Caki2 (cell line): ENCODE results near the gene CPHXL2. TPM values are rescaled to one million over a fixed set of nuclear protein-coding genes. Genes with fewer than 3 reads are reported as not detected.

ENCODE experiments used
- DNase-seq: peaks from one replicate; pipeline ENCODE4 v3.0.0-alpha.2; 2015; ENCODE audit warnings: low read depth
- in situ Hi-C: cut with HindIII; loops from 2 replicates; pipeline ENCODE4 v1.10.0; 2016; ENCODE audit warnings: low sequenced_read_pairs, low pct_unique_long_range_greater_than_20kb, mixed read lengths
- total RNA-seq: library from RNA; depleted of rRNA; stranded (reverse); fragments of >200 nt; shearing (Covaris generic); gene quantifications from 2 replicates; pipeline ENCODE4 v1.2.3, GENCODE V29; 2014; ENCODE audit warnings: low replicate concordance

CPHXL2 gene
- total RNA-seq, 1 experiment from 2014 or later = not detected

DNA sequence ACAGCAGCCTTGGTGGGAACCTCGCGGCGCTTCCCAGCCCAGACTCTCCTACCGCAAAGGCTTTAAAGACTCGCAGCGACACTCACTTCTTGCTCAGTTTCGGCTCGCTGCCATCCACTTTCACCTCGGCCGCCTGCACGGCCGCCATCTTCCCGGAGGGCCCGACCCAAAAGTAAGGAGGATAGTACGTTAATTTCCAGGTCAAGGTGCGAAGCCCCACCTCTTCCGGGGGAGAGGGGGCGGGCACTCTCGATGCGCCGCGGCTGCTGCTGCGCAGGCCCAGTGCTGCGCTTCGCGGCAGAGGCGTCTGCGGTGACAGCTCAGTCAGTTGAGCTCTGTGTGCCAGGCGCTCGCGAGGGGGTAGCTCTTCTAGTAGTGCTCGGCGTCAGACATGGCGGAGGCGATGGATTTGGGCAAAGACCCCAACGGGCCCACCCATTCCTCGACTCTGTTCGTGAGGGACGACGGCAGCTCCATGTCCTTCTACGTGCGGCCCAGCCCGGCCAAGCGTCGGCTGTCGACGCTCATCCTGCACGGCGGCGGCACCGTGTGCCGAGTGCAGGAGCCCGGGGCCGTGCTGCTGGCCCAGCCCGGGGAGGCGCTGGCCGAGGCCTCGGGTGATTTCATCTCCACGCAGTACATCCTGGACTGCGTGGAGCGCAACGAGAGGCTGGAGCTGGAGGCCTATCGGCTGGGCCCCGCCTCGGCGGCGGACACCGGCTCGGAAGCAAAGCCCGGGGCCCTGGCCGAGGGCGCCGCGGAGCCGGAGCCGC, 29.1 kb downstream of the CPHXL2 start, which contains the start of the genes KARS1 and TERF2IP:
Gene KARS1, minus strand, starts transcription at position 174 of the 773 bp plus-strand sequence. Its CDS starts 26 bp downstream, at position 148.
Gene TERF2IP, plus strand, starts transcription at position 282 of the 773 bp plus-strand sequence. Its CDS starts 110 bp downstream, at position 392.
- peak; percentile 93 for DNase-seq
- in situ Hi-C loops = no loop called here

DNA sequence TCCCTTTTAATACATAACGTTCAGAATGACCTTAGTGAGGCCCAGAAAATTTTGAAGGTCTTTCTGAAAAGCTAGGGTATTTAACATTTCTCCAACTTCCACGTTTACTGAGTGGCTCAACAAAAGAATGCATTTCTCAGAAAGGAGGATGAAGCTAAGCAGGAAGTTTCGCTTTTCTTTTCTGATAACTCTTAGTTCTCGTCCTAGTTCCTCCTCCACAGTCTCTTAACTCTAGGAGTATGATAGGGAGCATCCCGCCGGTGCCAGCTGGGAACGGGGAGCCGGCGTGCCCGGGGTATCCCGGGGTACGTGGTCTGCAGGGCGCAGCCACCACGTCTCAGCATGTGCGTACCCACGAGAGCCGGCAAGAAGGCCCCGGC, 29.7 kb downstream of the CPHXL2 start:
- in situ Hi-C loops = no loop called here
- no peak for DNase-seq

GRCh38 chr16:75644240-75645012, 32.4 kb downstream of the CPHXL2 start:
- no peak for DNase-seq
- in situ Hi-C loops = no loop called here

DNA sequence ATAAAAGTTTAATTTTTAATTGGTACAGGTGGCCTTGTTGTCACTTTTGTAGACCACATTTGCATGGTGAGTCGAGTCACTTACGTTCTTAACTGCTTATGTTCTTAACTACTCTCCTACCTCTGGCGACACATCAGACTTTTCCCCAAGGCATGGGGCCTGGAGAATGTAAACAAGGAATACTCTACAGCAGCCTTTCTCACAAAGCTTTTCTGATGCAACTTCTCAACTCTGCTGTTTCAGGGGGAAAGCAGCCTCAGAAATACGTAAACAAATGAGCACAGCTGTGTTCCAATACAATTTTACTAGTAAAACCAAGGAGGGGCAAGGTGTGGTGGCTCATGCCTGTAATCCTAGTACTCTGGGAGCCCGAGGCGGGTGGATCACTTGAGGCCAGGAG, 36.2 kb downstream of the CPHXL2 start:
- no peak for DNase-seq
- in situ Hi-C loops = no loop called here

GRCh38 chr16:75635036-75635435, 41.8 kb downstream of the CPHXL2 start:
- DNase-seq = no peak
- in situ Hi-C loops = no loop called here

DNA sequence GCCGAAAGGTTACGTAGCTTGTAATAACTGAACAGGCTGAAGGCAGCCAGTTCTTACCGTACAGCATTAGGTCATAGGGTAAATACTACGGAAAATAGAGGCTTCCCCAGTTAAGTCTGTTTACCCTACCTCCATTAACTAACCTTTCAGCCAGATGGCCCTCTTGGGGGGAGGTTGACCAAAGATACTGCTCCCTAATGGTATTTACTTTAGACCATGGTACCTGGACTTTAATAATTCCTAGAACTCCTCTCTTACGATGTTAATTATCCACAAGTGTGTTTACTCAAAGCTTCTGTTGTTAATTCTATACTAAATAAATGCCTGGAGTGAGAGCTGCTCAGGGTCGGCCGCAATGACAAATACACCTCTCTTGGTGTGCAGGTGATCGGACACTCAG, 44.0 kb downstream of the CPHXL2 start:
- no peak for DNase-seq

GRCh38 chr16:75630052-75630451, 46.8 kb downstream of the CPHXL2 start:
- no peak for DNase-seq
- in situ Hi-C loops = no loop called here

More for the DNA sequence above, 44.0 kb downstream of the CPHXL2 start:
- in situ Hi-C loops = no loop called here

- in situ Hi-C loops = no loop called here
- no peak for DNase-seq
Observed at GRCh38 chr16:75629132-75629531, 47.7 kb downstream of the CPHXL2 start.

- DNase-seq = no peak
- in situ Hi-C loops = no loop called here
Observed at GRCh38 chr16:75628351-75628750, 48.5 kb downstream of the CPHXL2 start.

GRCh38 chr16:75627851-75628250, 49.0 kb downstream of the CPHXL2 start:
- DNase-seq = no peak

DNA sequence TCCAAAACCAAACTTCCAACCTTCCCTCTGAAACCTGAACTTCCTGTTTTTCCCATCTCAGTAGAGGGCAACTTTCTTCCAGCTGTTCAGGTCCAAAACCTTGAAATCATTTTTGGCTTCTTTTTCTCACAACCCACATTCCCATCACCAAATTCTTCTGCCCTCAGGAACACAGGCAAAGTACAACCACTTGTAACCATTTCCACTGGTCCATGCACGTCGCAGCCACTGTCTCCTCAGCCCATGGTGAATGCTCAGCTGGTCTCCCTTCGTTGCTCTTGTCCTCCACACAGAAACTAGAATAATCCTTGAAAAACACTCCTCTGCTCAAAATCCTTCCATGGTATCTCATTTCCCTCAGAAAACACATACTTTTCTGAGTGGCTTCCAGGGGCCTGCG, 50.0 kb downstream of the CPHXL2 start:
- no peak for DNase-seq
- in situ Hi-C loops = no loop called here

More at GRCh38 chr16:75627851-75628250, 49.0 kb downstream of the CPHXL2 start:
- in situ Hi-C loops = no loop called here

DNA sequence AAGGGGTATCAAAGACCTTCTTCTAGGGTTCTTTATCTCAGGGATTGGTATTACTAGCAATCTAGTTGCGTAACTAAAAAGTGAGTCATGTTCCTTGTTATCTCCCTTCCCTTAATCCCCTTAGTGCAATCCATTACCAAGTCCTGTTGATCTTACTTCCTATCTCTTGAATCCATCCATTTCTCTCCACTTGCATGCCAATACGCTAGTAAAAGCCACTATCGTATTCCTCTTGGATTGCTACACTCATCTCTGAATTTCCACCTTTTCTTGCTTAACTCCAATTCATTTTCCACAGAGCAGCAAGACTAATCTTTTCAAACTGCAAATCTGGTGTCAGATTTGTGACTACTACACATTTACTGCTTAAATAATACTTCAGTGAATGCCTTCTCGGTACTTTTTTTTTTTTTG, 51.9 kb downstream of the CPHXL2 start:
- in situ Hi-C loops = no loop called here
- DNase-seq = no peak

- in situ Hi-C loops = no loop called here
- peak; percentile 97 for DNase-seq
Observed at GRCh38 chr16:75622761-75623605, 53.8 kb downstream of the CPHXL2 start, which contains the start of gene ADAT1. ADAT1 (minus strand) TSS chr16:75623281; CDS start chr16:75620799, 2,482 bp downstream.

- DNase-seq = peak; percentile 54
- in situ Hi-C loops = no loop called here
Observed at GRCh38 chr16:75621170-75621477, 55.7 kb downstream of the CPHXL2 start.

DNA sequence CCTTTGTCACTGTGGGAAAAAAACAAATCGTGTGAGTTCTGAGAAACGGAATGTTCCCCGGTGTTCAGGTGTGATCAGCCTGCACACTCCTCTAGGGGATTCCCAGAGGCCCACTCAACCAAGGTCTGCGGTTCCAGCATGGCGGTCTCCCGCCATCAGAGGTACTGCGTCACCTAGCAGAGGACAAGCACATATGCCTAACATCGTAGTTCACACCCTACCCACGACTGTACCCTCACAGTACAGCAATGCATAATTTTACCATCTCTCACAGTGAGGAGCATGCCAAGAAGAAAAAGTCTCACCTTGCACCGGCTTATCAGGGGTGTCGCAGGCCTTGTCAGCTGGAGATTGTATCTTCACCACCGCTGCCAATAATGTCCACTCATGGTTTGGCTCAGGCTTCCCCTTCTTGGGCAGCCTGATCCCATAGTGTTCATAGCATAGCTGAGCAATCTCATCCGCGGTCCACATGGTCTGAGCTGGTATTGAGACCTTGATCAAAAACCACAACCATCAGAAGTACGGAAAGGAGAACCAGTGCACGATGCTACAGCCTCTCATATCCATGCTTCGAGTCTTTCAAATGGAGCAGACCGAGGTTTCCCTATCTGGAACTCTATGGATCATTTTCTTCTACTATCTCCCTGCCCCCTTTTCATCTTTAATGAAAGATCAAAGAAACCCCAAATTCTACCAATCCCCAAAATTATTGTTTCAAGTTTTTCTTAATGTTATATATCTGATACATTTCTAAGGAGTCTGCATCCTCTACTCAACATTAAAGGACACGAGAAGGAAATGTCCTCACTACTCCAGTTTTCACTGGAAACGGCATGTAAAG, 56.3 kb downstream of the CPHXL2 start:
- DNase-seq = no peak
- in situ Hi-C loops = no loop called here

DNA sequence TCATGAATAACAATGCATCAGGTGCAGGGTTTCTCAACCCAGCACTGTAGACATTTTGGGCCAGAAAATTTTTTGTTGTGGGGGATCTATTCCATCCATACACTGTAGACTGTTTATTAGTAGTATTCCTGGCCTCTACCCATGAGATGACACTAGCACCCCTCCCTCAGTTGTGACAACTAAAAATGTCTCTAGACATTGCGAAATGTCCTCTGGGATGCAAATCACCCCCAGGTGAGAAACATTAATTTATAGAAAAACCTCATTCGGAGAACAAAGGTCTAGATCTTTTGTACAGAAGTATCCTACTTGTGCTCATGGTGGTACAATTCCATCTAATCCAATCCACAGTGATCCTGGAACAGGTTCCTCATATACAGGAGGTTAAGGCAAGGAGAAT, 58.0 kb downstream of the CPHXL2 start:
- no peak for DNase-seq
- in situ Hi-C loops = no loop called here

GRCh38 chr16:75617121-75617520, 59.7 kb downstream of the CPHXL2 start:
- in situ Hi-C loops = no loop called here
- DNase-seq = no peak

DNA sequence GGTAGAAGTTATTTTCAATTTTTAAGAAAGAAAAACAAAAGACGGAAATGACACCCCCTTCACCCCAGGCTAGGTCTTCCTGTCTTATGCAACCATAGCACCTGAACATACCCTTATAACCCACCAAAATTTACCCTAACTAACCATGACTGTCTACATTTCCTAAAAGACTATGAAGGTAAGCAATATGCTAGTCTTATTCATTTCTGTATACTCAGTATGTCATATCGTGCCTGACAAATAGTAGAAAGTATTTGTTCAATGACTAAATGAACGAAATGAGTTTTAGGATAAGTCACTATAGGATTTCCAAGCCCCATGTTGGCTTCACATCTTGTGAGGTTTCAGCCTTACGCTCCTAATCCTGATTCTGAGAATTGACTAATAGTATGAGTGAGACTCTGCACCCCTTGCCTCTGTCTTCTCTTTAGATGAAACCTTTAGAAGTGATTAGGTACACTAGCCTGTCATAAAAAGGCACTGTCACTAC, 60.2 kb downstream of the CPHXL2 start:
- in situ Hi-C loops = no loop called here
- no peak for DNase-seq
